Adrenal gland (tissue), 5 donors: ENCODE results near the gene PAK5.

Experiments
- CTCF ChIP-seq, 6 experiments: fragments of 450-650 bp in 4 of 6; fragments of 200-600 bp in 2 of 6; sonication (generic) in 1 of 6; IDR thresholded peaks; 1 replicate in 5 of 6; 2 replicates in 1 of 6; pipeline versions ENCODE4 v1.5.1 to v1.8.0; 2016 to 2021; ENCODE audit warnings: antibody characterized with exemption in 6 of 6, mild to moderate bottlenecking in 2 of 6, moderate library complexity in 1 of 6
- POLR2A ChIP-seq, 2 donors: fragments of 450-650 bp; IDR thresholded peaks; one replicate each; pipeline ENCODE4 v1.6.1; 2017; ENCODE audit warnings: antibody characterized with exemption in 2 of 2, mild to moderate bottlenecking in 2 of 2, moderate library complexity in 1 of 2
- donor health status: DM: no; HTN: no; CAD: no.

GRCh38 chr20:9877932-9878495 lies 39.1 kb upstream of the PAK5 start:
- TF ChIP-seq CTCF (IDR thresholded peaks at IDR 0.05) (no peak), POLR2A (IDR thresholded peaks at IDR 0.05) (no peak)
